Breast epithelium (tissue), 4 donors: Measurements from ENCODE around the gene MAP3K6. TPM values are rescaled to one million over a fixed set of nuclear protein-coding genes. Genes with fewer than 3 reads are reported as not detected.

Experiments
- DNase-seq, 2 donors: peaks; one replicate each; pipeline ENCODE4 v3.0.0-alpha.2; 2019; ENCODE audit warnings: low spot score in 2 of 2
- H3K27ac ChIP-seq, 2 donors: fragments of 200-600 bp; sonication (generic) in 1 of 2; one replicate each; pipeline ENCODE4 v1.5.1; 2016 to 2019; ENCODE audit warnings: mild to moderate bottlenecking in 1 of 2
- H3K27me3 ChIP-seq, 2 donors: fragments of 200-600 bp; sonication (generic) in 1 of 2; one replicate each; pipeline versions ENCODE4 v1.5.1 to v1.6.0; 2017 to 2019; ENCODE audit warnings: control low read depth in 1 of 2, mild to moderate bottlenecking in 1 of 2
- H3K36me3 ChIP-seq: fragments of 200-600 bp; one replicate; pipeline ENCODE4 v1.5.1; 2019
- H3K4me1 ChIP-seq, 2 donors: fragments of 200-600 bp; sonication (generic); one replicate each; pipeline ENCODE4 v1.5.1; 2016 to 2019; ENCODE audit warnings: control low read depth in 1 of 2
- H3K4me3 ChIP-seq, 3 donors: fragments of 200-600 bp; sonication (generic); 1 replicate in 2 of 3; 2 replicates in 1 of 3; pipeline ENCODE4 v1.5.1; 2016 to 2019; ENCODE audit warnings: mild to moderate bottlenecking in 3 of 3, moderate library complexity in 2 of 3
- H3K9me3 ChIP-seq, 2 donors: fragments of 200-600 bp; sonication (generic) in 1 of 2; one replicate each; pipeline ENCODE4 v1.5.1; 2016 to 2019; ENCODE audit warnings: control low read depth in 1 of 2
- CTCF ChIP-seq, 3 donors: fragments of 450-650 bp; IDR thresholded peaks; one replicate each; pipeline ENCODE4 v1.5.1; 2016 to 2017; ENCODE audit warnings: antibody characterized with exemption in 3 of 3, mild to moderate bottlenecking in 3 of 3, moderate library complexity in 3 of 3
- POLR2A ChIP-seq: fragments of 450-650 bp; IDR thresholded peaks from one replicate; pipeline ENCODE4 v1.6.1; 2016; ENCODE audit warnings: antibody characterized with exemption, mild to moderate bottlenecking, moderate library complexity
- POLR2AphosphoS5 ChIP-seq, 3 donors: sonication (generic); formaldehyde crosslinking; IDR thresholded peaks; one replicate each; pipeline ENCODE4 v1.6.1; 2017; ENCODE audit warnings: antibody characterized with exemption in 3 of 3
- intact Hi-C: fragments of 100-400 bp; cut with DNase I; formaldehyde crosslinking; loops from one replicate; pipeline ENCODE4 v1.15.1; 2023; ENCODE audit warnings: low total_unique reads
- total RNA-seq, 3 donors: library from RNA; depleted of rRNA; stranded (reverse); fragments of >200 nt; gene quantifications; one replicate each; pipeline ENCODE4 v1.1.0, GENCODE V29; 2016

Gene MAP3K6
- total RNA-seq, 3 donors from 2014 or later, result 29.4 to 67.5 (median 52.0) TPM

- Histone ChIP-seq H3K36me3 (no peaks in the 10 kb centered on the region), H3K27me3 (no peaks in the 10 kb centered on the region), H3K4me3 (no peak overlapping the region), H3K4me1 (peaks cover 9 to 24% of the 10 kb centered on the region in 2 donors), H3K9me3 (no peaks in the 10 kb centered on the region), H3K27ac (peak overlapping the region; percentile 68 to 76)
- intact Hi-C loops, result no loop called here
- no peak for DNase-seq
- TF ChIP-seq POLR2AphosphoS5 (IDR thresholded peaks at IDR 0.05) (no peak), POLR2A (no peak), CTCF (IDR thresholded peaks at IDR 0.05) (no peak)
Measured at GRCh38 chr1:27380224-27380623, 13.5 kb upstream of the MAP3K6 start.

GRCh38 chr1:27379564-27380122 is 12.9 kb upstream of the MAP3K6 start:
- no peak for DNase-seq
- Histone ChIP-seq H3K27me3 (no peaks in the 10 kb centered on the region), H3K4me3 (no peak overlapping the region), H3K4me1 (peaks cover 9 to 24% of the 10 kb centered on the region in 2 donors), H3K36me3 (no peaks in the 10 kb centered on the region), H3K27ac (peak overlapping the region; percentile 68 to 76), H3K9me3 (no peaks in the 10 kb centered on the region)
- intact Hi-C loops, result no loop called here
- no peak for TF ChIP-seq POLR2AphosphoS5 (IDR thresholded peaks at IDR 0.05)
- peak in 1 of 3 donors; percentile 12 for TF ChIP-seq CTCF (IDR thresholded peaks at IDR 0.05)

- TF ChIP-seq POLR2AphosphoS5 (IDR thresholded peaks at IDR 0.05), result no peak
- TF ChIP-seq CTCF (IDR thresholded peaks at IDR 0.05), result no peak
- TF ChIP-seq POLR2A, result no peak
- peak overlapping the region in 1 of 2 donors; percentile 76 for H3K27ac ChIP-seq
- peaks cover 9 to 24% of the 10 kb centered on the region in 2 donors for H3K4me1 ChIP-seq
- H3K36me3 ChIP-seq, result no peaks in the 10 kb centered on the region
- H3K27me3 ChIP-seq, result no peaks in the 10 kb centered on the region
- intact Hi-C loops, result no loop called here
- no peak overlapping the region for H3K4me3 ChIP-seq
- no peaks in the 10 kb centered on the region for H3K9me3 ChIP-seq
- peak in 1 of 2 donors; percentile 63 for DNase-seq
Measured at GRCh38 chr1:27377760-27378495, 11.2 kb upstream of the MAP3K6 start.

- peak within 1 kb of the TSS in 1 of 2 donors; percentile 22 for H3K27ac ChIP-seq
- no peak within 1 kb of the TSS for H3K4me3 ChIP-seq
- no peak for DNase-seq
- H3K4me1 ChIP-seq, result peaks cover 3 to 4% of the 10 kb centered on the region in 2 donors
- H3K9me3 ChIP-seq, result no peaks in the 10 kb centered on the region
- TF ChIP-seq POLR2AphosphoS5 (IDR thresholded peaks at IDR 0.05), result no peak
- no peak for TF ChIP-seq POLR2A
- no peak for TF ChIP-seq CTCF (IDR thresholded peaks at IDR 0.05)
- intact Hi-C loops, result no loop called here
- no peaks in the 10 kb centered on the region for H3K36me3 ChIP-seq
- H3K27me3 ChIP-seq, result no peaks in the 10 kb centered on the region
Measured at GRCh38 chr1:27374362-27375086, 7.8 kb upstream of the MAP3K6 start, which contains the start of gene FCN3. FCN3 (minus strand) TSS chr1:27374824; CDS start chr1:27374818, 6 bp downstream.
